ENCODE data around the gene AJAP1. TPM values are rescaled to one million over a fixed set of nuclear protein-coding genes. Genes with fewer than 3 reads are reported as not detected.
"Not testable (repeated sequence)": the region's sequence is repeated elsewhere in the genome, so short reads cannot be mapped to it uniquely, and the experiment has no call there.

AJAP1 gene, protein sequence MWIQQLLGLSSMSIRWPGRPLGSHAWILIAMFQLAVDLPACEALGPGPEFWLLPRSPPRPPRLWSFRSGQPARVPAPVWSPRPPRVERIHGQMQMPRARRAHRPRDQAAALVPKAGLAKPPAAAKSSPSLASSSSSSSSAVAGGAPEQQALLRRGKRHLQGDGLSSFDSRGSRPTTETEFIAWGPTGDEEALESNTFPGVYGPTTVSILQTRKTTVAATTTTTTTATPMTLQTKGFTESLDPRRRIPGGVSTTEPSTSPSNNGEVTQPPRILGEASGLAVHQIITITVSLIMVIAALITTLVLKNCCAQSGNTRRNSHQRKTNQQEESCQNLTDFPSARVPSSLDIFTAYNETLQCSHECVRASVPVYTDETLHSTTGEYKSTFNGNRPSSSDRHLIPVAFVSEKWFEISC
- not detected in 2 replicates for total RNA-seq

GRCh38 chr1:4653796-4654725 lies at the start of gene AJAP1:
AJAP1 (plus strand) TSS chr1:4654609; CDS start chr1:4655426, 817 bp downstream.
- intact Hi-C loops (cut with micrococcal nuclease) = loop anchor here (2.0 to 10.0 kb wide), 4 partner anchors 479 to 1091 kb away; no protein-coding TSS in a partner anchor

GRCh38 chr1:4605158-4605557 lies 49.3 kb upstream of the AJAP1 start:
- intact Hi-C loops (cut with micrococcal nuclease) = no loop called here

DNA sequence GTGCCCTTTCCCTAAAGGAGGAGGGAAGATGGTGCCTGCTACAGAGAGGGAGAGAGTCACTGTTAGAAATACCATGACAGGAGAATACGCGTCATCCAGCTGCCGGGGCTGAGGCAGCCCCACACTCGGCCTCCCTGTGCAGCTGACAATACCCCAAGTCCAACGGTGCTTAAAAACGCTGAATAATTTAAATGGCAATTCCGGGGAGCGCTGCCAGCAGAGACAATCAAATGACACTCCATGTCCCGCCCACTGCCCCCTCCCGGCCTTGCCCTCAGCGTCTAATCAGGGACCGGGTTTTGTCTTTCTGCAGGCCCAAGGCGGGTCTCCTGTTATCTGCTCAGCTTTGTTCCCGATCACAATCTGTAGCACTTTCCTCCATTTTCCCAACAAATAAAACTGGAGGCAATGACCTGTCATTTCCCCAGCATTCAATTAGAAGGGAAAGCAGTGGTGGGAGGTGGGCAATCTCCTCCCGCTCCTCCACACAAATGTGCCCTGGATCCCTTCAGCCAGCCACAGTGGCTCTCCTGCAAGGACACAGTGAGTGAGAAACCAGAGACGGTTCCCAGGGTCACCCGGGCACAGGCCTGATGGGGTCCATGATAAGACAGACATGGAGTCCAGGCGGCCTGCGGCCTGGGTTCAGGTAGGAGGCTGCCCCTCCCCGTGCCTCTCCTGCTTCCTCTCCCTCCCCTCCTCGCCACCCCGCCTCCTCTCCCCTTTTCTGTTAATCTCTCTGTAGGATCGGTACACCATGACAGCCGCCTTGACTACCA lies 42.7 kb upstream of the AJAP1 start:
- intact Hi-C loops (cut with micrococcal nuclease) = no loop called here

- intact Hi-C loops (cut with micrococcal nuclease) = no loop called here
These were observed 41.4 kb upstream of the AJAP1 start for GRCh38 chr1:4612991-4613390.

DNA sequence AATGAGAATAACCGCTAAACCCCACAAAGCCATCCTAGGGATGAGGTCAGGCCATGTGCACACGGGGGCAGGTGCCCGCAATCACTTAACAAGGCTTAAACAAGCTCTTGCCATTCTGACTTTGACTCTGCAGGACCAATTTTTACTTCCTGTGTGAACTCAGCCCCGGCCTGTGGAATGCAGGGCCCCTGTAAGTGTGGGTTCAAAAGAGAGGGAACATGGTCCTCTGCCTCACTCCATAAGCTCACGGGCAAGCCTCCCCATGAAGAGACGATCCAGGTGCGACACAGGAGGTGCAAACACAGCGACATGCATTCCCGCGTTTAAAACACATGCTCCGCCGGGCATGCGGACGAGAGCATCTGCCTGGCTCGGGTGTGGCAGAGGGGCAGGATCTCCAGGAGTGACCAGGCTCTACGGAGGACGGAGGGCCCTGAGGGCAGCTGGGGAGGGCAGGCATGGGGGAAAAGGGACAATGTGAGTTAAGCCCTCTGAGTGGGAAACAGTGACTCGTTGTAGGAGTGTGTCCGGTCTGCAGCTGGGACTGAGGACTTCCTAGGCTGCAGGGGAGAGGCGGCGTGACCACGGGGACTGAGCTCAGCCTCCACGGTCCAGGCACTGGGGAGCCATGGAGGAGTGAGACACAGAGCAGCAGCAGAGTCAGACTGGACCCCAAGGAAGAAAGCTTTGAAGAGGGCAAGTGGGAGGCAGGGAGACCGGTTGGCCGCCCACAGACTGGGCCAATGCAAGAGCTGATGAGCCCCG lies 40.6 kb upstream of the AJAP1 start:
- intact Hi-C loops (cut with micrococcal nuclease) = no loop called here

DNA sequence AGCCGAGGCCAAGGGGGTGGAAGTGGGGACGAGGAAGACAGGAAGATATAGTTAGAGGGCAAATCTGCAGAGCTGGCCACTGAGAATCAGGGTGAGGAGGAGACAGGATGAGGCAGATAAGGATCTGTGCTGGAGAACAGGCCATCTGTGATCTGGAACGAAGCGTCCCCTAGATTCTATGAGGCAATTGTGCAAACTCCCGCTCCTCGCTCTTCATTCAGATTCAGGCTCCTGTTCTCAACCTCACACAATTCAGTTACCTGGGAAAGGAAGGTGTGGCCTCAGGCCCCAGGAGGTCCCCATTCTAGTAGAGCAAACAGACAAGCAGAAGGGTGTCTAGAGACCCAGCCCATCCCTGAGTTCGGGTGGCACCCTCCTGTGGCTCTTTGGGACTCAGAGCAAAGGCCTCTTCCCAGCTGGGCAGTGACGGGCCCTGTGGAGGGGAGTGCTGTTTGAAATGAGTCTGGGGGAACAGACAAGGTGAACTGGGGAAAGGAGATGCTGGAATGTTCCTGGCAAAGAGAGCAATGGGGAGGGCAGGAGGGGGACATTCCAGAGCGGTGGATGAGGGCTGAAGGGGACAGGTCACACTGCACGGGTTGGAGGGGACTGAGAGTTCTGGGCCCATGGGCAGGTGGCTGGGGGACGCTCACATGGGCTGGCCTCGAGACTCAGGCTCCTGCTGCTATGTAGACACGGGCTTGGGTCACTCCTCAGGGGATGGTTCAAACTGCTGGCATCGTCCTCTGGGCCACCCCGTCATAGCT lies 39.9 kb upstream of the AJAP1 start:
- intact Hi-C loops (cut with micrococcal nuclease) = no loop called here

- intact Hi-C loops (cut with micrococcal nuclease) = no loop called here
These were observed 39.3 kb upstream of the AJAP1 start for GRCh38 chr1:4615138-4615470.

GRCh38 chr1:4615501-4615900 lies 38.9 kb upstream of the AJAP1 start:
- intact Hi-C loops (cut with micrococcal nuclease) = no loop called here

GRCh38 chr1:4616831-4617465 lies 37.5 kb upstream of the AJAP1 start:
- intact Hi-C loops (cut with micrococcal nuclease) = no loop called here

GRCh38 chr1:4617506-4617905 lies 36.9 kb upstream of the AJAP1 start:
- intact Hi-C loops (cut with micrococcal nuclease) = no loop called here

DNA sequence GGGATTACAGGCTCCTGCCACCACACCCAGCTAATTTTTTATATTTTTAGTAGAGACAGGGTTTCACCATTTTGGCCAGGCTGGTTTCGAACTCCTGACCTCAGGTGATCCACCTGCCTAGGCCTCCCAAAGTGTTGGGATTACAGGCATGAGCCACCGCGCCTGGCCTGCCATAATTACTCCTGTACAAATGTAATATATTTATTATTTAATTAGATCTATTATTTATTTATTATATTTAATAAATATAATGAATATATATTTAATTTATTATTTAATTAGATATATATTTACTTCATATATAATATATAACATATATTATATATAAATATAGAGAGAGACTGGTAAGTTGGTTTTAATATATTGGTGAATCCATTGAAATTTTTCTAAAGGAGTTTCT lies 35.6 kb upstream of the AJAP1 start:
- intact Hi-C loops (cut with micrococcal nuclease) = not testable (repeated sequence)

DNA sequence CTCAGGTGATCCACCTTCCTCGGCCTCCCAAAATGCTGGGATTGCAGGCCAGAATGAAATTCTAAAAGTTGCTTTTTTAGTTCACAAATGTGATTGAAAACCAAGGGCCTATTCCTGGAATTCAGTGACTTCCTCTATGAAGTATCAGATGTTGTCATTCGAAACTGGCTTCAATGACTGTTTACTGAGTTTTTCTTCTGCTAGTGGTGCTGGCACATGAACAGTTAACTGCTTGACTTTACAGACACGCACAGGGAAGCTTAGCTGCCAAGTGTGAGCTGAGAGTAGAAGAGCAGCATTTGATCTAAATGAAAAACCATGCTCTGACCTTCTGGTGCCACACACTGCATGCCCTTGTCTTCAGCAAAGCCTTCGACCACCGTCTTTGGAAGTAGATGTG lies 32.8 kb upstream of the AJAP1 start:
- intact Hi-C loops (cut with micrococcal nuclease) = no loop called here

GRCh38 chr1:4622821-4623220 lies 31.6 kb upstream of the AJAP1 start:
- intact Hi-C loops (cut with micrococcal nuclease) = no loop called here

GRCh38 chr1:4624141-4624715 lies 30.2 kb upstream of the AJAP1 start:
- intact Hi-C loops (cut with micrococcal nuclease) = no loop called here

- intact Hi-C loops (cut with micrococcal nuclease) = no loop called here
These were observed 29.6 kb upstream of the AJAP1 start for GRCh38 chr1:4624801-4625200.

DNA sequence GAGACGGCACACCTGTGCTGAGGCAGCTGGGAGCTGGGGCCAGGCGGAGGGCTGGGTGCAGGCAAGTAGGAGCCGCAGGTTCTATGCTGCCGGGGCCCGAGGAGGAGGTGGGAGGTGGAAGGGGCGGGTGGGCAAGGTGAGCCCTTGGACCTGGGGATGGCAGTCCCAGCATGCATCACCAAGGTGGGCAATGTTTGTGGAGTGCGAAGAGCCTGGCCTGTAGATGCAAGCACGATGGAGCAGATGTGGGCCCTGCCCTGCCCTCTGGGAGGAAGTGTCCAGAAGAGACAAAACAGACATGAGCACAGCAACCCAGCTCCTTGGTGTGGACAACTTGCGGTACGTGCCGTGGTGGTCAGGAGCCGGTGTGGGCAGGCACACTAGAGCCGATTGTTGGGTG lies 28.3 kb upstream of the AJAP1 start:
- intact Hi-C loops (cut with micrococcal nuclease) = no loop called here

DNA sequence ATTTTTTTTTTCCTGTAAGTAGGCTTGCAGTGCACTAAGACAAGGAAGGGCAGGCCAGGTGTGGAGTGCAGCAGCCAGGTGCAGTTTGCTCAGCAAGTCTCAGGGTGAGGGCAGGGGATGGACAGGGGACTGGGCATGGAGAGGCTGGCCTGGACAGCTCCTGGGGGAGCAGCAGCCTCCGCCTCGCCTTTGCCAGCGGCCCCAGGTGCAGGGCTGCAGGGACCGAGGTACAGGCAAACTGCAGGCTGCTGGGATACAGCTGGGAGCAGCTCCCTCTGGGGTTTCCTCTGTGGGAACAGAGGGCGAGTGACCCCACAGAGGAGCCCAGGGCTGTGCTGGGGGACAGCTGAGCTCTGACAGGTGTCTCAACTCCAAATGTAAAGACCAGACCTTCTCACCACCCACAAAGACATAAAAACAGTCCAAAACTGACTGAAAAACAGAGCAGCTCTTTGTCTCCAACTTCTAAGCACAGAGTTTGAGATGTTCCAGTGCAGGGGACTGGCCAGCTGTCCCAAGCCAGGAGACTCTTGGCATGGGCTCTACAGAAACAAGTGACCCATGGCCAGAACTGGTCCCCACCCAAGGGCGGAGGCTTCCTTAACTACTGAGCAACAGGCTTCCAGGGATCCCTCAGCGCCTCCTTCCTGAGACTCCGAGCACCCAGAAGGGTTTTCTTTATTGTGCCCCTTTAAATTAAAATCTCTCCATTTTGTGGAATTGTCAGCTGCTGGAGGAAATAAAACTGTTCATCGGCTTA lies 27.7 kb upstream of the AJAP1 start:
- intact Hi-C loops (cut with micrococcal nuclease) = no loop called here

DNA sequence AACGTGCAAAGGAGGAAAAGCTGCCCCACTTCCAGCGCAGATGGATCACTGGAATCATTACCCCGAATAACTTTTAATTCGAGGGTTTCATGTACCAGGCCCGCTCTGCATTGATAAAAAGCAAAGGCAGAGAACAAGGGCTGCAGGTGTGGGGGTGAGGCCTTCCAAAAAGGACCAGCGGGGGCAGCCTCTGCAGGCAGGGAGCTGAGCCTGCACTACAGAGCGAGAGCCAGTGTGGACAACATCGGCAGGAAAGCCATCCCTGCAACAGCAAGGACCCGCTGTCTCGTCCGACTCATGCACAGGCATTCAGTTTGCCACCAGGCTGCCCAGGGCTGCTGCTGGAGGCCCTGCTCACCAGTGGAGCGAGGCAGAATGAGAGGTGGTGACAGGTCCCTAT lies 27.1 kb upstream of the AJAP1 start:
- intact Hi-C loops (cut with micrococcal nuclease) = no loop called here

DNA sequence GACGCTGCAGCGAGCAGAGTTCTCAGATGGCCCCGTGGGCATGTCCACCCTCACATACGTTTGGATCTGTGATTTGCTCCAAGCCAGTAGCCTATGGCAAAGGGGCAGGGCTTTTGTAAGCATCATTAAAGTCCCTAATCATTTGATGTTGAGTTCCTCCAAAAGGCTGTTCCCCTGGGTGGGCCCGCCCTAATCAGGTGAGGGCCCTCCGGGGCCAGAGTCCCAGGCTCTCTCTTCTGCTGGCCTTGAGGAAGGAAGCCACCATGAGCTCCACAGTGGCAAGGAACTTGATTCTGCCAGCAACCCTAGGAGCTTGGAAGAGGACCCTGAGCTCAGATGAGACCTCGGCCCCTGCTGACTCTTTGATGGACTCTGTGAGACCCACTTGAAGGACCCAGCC lies 25.4 kb upstream of the AJAP1 start:
- intact Hi-C loops (cut with micrococcal nuclease) = no loop called here

All from T-helper 1 cell treated with Interleukin-12 subunit alpha and Interleukin-12 subunit beta and Interleukin-4 antibody, amounts not matched to agents 30 ng/mL and 1 ng/mL, for 36 hours (primary cell).